Kidney glomerular epithelial cell (primary cell): Measurements from ENCODE around the gene MALL.
"Not testable (repeated sequence)": the region's sequence is repeated elsewhere in the genome, so short reads cannot be mapped to it uniquely, and the experiment has no call there.

ENCODE experiments used
- DNase-seq: peaks from one replicate; lab custom pipeline; 2025; lab: John Stamatoyannopoulos, UW

MALL gene

DNA sequence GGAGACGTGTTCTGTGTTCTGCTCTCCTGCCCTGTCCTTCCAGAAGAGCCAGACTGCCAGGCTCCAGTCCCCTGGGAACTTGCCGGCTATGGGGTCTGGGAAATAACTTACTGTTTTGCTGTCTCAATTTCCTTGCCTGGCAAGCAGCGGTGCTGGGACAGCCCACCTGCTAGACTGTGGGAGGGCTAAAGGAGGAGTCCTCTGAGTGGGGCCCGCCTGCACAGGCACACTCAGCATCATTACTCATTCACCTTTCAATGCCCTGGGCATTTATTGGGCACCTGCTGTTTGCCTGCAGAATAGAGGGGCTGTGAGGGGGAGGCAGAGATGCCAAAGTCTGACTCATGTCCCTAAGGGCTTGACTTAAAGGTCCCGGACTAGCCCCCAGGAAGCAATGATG, 65.4 kb downstream of the MALL start:
- DNase-seq: not testable (repeated sequence)

DNA sequence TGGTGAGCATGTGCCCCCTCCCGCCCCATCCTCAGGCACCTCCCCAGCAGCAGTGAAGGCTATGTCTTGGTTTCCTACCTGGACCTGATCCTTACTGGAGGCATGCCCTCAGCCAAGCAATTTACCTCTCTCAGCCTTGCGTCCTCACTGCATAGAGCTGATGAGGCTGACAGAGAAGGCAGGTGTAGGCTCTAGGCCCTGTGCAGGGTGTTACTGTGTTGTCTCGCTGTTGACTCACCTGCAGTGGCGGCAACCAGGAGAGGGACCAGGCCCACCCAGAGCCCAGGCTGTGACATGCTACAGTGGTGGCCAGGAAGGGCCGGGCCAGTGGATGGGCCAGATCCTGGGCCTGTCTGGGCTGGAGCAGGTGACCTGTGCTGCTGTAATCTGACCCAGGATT, 65.9 kb downstream of the MALL start:
- not testable (repeated sequence) for DNase-seq

DNA sequence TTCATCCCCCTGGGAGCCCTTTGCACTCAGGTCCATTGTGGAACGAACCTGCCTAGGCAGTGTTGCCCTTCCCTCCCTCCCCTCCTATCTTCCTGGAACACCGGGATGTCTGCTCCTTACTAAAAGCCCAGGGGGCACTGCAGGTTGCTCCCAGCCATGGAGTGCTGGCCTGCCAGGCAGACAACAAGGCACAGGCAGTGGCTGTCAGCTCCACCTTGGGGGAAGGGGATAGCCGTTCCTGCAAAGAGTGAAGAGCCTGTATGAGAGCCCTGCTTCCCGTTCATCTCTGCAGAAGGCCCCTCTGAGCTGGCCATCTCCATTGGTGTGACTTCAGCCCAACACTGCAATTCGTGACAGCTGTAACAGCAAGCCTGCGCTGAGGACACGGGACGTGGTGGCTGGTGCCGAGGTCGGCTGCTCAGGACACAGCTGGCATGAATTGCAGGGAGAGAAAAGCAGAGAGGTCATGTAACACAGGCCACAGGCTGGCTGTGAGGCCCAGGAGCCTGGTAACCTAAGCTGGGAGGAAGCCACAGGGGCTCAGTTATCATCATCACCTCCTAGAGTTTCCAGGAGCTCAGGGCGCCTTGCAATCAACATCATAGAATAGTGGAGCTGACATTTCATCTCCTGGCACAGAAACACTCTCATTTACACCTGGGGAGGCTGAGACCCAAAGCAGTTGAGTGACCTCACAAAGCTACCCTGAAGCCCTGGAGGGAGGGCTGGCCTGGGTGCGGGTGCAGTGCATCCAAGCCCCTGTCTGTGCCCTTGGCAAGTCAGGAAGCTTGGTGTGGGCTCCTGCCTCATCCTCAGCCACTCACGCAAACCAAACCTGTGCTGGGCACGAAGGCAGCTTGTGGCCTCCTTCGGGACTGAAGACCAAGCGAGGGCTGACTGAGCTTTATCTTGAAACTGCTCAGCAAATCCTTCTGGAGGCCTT, 67.1 kb downstream of the MALL start:
- not testable (repeated sequence) for DNase-seq

DNA sequence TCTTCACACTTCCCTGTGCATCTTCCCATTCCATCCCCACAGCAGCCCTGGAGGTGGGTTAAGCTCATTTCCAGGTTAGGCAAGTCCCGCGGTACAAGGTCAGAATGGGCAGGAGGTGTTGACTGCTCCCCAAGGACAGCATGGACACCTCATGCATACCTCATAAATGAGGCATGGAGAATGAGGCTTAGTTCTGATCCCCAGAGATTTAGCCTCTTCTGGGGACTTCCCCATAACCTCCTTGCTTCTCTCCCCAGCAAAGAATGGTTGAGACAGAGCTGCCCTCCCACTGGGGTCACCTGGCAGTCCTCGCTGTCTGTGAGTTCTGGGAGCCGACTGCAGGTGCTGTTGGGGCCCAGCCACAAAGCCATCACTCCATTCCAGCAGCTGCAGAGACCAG, 68.4 kb downstream of the MALL start:
- DNase-seq: not testable (repeated sequence)

DNA sequence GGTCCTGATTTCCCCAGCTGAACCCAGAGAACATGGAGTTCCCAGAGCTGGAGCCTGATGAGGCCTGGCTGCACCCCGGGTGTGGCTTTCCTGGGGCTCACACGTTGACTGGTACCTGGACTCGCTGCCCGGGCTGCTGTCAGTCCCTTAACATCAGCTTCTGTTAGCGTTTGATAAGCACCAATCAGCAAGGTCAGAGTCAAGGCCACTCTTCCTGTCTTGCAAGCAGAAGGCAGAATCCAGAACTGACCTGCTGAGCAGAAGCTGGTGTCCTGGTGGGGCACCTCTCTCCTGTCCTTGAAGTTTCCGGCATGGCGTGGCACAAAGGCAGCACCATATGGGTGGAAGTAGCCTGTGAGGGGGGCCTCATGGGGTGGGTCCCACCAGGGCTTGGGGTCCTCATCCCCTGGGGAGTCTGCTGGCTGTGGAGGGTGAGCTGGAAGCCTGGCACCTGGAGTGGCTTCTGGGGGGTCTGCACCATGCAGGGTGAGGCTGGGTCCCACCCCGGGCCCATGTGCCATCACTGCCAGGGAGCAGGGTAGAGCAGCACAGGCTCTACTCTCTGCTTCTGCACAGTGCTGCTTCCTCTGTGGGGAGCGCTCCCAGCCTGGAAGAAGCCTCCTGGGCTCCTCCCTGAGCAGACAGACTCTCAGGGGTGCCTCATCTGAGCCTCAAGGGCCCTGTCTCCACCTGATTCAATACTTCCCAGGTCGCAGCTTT, 73.5 kb downstream of the MALL start:
- not testable (repeated sequence) for DNase-seq

DNA sequence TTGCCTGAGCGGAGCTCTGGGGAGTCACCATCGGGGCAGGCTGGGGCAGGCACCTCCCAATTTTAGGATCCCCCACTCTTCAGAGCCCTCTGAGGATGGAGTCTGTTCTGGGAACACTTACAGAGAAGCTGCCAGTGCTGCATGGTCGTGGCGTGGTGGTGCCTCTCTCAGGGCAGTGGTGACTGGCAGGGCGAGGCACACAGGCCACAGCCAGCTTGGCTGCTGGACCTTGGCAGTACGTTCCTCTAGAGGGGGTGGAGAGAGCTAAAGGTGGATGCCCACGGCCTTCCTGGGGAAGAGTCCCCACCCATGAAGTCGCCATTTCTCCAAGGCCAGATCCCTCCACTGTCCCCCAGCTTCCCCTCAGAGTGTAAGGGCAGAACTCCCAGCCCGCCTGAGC, 78.3 kb downstream of the MALL start:
- DNase-seq: not testable (repeated sequence)

DNA sequence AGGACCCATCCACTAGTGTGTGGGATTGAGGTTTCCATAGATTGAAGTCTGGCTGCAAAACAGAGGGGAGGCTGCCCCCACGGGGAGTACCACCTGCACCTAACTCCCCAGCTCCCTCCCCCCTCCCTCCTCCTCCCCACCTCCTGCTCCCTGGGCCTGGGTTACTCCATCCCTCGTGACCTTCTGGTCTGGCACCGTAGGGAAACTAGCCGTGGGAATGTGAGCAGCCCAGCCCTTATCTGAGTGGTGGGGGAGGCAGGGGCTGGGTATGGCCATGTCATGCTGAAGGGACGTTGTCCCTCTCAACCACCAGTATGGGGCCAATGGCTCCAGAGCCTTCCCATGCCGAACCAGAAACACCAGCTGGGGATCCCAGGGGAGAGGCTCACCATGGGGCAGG, 80.2 kb downstream of the MALL start:
- not testable (repeated sequence) for DNase-seq

DNA sequence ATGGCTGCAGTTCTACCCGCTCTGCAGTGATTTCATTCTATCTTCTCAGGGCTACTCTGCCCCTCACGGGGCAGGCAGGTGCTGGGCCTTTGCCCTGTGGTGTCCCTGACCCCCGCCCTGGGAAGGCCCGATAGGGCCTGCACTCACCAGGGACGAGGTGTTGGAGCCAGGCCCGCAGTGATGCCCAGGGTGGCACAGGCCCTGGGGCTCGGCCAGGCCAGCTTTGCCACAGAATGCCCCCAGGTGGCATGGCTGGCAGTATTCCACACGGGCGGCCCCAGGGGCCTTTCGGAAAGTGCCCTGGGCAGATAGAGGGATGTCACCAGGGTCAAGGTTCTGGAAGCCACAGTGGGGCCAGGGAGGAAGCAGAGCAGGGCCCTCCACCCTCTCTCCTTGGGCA, 80.7 kb downstream of the MALL start:
- not testable (repeated sequence) for DNase-seq
